HG02798 (cell line): ENCODE measurements around the gene PARVA.

Source experiments
- ATAC-seq: cut with Tn5 transposase; IDR thresholded peaks from one replicate; pipeline ENCODE4 v1.9.1; 2021; ENCODE audit warnings: mild to moderate bottlenecking; ENCODE audit not compliant: unreplicated experiment, poor library complexity

Gene PARVA

DNA sequence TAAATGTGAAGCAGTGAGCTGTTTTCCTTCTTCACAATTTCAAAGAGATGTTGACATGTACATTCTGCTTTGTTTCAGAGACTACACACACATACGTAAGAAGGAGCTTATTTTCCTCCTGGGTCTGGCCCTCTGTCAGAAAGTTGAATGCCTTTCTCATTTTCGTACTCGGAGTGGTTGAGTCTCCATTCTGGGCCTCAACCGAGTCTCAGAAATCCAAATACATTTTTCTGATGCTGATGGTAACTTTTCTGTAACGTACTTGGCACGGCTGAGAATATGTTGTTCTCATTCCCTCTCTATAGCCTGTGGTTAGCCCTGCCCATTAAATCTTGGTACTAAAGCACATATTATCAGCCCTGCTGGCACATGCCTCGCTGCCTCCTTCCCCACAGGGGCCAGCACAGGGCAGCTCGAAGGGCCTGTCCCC, 25.3 kb downstream of the PARVA start:
- no peak for ATAC-seq

- ATAC-seq = no peak
Observed at GRCh38 chr11:12403122-12403996, 26.0 kb downstream of the PARVA start.

- ATAC-seq = no peak
Observed at GRCh38 chr11:12403997-12404350, 26.6 kb downstream of the PARVA start.

DNA sequence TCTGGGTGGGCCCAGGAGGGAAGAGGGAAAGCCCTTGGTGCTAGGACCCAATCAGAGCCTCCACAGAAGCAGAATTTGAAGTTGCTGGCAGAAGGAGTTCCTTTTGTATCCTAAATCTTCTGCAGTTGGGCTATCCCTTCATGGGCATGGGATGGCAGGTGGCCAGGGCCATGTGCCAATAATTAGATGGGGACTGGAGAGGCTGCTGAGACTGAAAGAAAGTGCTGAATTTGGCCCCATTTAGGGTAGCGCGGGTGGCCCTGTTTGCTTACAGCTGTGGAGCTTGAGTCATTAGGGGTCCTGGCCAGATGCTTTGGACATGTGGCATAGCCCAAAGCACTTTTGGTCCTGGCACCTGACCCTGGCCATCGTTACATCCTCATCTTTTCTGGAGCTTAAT, 27.1 kb downstream of the PARVA start:
- no peak for ATAC-seq

DNA sequence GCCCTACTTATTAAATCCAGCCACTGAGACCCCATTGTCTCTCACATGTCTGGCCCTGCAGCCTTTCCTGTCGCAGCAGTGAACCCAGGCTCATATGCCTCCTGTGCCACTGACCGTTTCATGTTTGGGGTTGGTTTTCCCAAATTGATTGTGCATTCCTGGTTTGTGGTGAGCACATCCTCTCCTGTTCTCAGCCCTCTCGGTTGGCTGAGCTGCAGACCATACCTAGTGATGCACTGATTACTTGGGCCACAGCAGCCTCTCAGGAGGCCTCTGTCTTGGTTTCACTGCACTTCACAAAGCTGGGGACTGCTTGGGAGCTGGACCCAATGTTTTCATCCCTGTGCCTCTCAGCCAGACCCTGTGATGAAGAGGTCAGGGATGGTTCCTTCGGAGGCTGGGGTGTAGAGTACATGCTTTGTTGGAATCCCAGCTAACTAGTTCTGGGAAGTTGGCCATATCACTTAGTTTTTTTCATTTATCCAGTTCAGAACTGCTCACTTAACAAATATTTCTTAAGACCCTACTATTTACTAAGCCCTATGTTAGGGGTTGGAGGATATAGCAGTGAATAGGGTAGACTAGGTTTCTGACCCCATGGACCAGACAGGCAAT, 30.9 kb downstream of the PARVA start:
- ATAC-seq = no peak

DNA sequence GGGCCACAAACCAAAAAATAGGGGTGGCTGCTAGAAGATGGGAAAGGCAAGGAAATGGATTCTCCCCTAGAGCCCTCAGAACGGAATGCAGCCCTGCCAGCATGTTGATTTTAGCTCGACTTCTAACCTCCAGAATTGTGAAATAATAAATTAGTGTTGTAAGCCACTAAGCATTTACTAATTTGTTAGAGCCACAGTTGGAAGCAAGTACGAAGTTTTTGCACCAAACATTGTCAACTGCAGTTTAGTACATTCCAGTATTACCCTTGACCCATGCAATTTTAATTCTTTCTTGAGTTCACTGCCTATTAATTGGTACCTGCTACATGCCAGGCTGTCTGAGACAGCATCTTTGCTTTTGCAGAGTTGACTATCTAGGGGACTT, 32.2 kb downstream of the PARVA start:
- ATAC-seq = no peak

GRCh38 chr11:12410006-12410728, 32.8 kb downstream of the PARVA start:
- ATAC-seq = no peak

DNA sequence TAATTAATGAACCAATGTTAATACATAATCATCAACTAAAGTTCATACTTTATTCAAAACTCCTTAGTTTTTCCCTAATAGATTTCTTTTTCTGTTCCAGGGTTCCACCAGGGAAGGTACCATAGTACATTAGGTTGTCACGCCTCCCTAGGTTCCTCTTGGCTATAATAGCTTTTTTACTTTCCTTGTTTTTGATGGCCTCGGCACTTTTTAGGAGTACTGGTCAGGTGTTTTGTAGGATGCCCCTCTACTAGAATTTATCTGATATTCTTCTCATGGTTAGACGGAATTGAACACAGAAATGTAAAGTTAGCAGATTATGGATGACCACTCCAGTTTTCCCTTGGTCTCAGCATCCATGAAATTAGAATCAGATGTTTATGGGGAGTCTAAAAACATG, 34.0 kb downstream of the PARVA start:
- ATAC-seq = no peak

DNA sequence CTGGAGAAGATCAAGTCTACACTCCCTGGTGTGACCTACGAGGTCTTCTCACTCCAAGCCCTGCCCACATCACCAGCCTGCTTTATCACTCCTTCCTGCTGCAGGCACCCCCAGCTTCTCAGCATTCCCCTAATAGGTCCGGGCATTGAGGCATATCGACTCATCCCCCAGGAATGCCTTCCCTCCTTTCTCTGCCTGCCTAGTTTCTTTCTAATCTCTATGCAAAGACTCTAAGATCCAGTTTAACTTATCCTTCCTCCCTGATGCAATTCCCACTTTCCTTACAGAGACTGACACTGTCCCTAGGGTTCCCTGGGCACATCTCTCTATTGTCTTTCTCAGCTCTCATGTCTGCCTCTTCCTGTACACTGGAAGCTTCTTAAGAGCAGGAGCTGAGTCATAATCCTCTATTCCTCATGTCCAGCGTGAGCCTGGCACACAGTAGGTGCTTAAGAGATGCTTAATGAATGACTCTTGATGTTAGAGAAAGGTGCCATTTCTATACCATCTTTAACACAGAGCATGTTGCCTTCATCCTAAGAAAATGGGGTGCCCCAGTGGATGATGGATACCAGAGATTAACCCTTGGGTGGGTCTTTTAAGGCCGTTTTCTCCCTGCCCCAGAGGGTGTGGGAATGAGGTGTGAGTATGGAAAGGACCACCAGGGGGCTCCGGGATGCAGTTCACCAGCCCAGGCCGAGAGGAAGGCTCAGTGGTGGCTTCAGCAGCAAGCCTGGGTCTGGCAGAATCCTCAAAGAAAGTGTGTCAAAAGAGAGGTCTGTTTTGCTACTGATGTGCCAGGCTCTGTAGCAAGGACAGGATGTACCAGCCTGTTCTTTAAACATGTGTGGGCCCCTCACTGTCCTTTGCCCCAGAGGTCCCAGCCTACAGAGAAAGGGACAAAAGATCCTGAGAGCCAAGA, 34.7 kb downstream of the PARVA start:
- peak; percentile 39 for ATAC-seq

DNA sequence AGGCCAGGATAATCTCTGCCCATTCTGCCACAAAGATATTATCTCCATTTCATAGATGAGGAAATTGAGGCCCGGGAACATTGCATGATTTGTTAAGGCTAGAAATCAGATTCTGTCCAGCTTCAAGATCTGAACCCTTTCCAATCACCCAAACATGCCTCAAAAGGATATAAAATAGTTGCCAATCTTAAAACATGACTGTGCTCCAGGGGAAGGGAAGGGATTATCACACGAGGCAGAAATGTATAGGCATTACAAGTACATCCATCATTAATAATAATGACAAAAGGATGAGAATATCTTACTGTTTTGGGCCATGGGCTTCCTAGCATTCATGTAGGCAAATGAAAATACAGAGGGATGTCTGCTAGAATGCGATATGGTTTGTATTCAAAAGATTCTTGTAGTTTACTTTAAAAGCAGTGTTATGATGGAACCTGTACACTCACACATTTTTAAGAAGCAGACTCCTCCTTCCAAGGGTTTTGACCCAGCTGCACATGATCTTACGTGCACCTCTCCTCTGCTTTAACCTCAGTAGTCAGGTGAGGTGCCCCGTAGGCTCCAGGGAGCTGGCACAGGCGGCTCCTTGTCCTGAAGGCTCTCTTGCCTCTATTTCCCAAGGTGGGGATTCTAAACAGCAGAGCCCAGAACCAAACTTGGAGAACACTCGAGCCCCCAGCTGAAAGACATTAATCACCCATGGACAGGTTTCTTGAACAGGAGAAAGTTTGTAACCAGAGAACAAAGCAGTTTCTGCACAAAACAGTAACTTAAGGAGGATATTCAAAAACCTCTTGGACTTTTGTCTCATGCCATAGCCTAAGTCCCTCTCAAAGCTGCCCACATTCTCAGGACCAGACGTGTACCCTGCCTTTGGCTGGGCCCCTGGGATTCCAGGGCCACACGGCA, 36.0 kb downstream of the PARVA start:
- no peak for ATAC-seq

- no peak for ATAC-seq
Observed at GRCh38 chr11:12414611-12415010, 37.2 kb downstream of the PARVA start.

DNA sequence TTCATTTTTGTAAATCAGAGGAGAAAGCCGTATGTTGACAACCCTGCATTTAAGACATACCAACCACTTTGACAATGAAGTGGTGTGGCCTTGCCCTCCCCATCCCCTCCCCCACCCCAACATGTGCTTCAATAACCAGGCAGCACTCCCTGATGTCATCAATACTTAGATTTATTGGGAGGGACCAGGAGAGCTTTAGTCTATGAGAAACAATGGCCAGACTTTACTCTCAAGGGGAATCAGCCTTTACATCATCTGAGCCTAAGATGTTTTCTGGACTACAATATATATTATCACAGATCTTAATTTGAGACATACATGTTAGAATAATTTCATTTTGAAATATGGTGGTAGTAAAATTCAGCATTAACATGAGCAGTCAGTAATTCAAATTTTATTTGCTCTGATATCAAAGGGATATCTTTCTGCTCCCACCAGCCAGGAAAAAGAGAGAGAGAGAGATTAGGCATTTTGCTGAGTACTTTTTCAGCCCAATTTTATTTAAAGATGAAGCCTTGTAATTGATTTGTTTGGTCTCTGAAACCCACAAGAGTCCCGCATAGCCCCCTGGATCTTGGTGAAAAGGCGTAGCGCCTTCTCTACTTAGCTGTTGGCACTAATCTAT, 38.1 kb downstream of the PARVA start:
- no peak for ATAC-seq

DNA sequence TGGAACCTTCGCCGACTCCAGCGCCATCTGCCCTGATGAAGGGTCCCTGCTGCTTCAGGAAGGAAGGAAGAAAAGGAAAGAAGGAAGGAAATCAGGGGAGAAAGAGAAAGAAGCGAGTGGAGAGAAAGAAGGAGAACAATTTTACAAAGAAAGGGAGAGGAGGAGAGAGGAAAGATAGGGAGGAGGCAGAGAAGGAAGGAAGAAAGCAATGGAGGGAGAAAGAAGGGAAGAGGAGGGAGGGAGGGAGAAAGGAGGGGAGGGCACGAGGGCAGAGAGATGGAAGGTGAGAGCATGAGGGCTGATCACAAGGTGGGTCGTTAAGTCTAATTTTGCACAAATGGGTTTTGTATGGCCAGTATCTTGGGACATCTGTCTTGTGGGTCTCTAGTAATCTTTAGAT, 39.2 kb downstream of the PARVA start:
- ATAC-seq = no peak

GRCh38 chr11:12417691-12418611, 40.6 kb downstream of the PARVA start:
- ATAC-seq = no peak

- ATAC-seq = no peak
Observed at GRCh38 chr11:12420040-12420439, 42.7 kb downstream of the PARVA start.

DNA sequence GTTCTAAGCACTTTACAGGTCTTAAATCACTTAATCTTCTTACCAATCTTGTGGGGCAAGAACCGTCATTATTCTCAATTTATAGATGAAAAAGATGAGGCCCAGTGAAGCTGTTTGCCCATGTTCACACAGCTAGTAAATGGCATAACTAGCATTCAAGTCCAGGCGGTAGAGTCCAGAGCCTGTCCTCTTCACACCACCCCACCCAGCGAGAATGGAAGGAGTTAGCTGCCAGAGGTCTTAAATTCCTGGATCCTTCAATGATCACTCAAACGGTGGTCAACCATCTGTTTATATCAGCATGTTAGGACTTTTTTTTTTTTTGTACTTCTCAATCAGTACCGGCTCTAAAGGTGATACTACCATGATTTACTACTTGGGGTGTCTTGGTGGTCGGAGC, 43.3 kb downstream of the PARVA start:
- ATAC-seq = no peak

- no peak for ATAC-seq
Observed at GRCh38 chr11:12421386-12421785, 44.0 kb downstream of the PARVA start.

GRCh38 chr11:12426176-12426575, 48.8 kb downstream of the PARVA start:
- no peak for ATAC-seq
